Endothelial cell of umbilical vein (primary cell): Measurements from ENCODE around the gene ORAI3.

Source experiments
- EZH2 ChIP-seq: IDR thresholded peaks from 2 replicates; pipeline ENCODE4 v1.6.1; 2012; ENCODE audit warnings: borderline replicate concordance, low read depth, mild to moderate bottlenecking, moderate library complexity, low read length, inconsistent platforms; ENCODE audit not compliant: severe bottlenecking
- FOS ChIP-seq: IDR thresholded peaks from 2 replicates; pipeline ENCODE4 v1.6.1; 2011; ENCODE audit warnings: mild to moderate bottlenecking, low read length, moderate library complexity, borderline replicate concordance; ENCODE audit not compliant: insufficient read depth
- MAX ChIP-seq: IDR thresholded peaks from 2 replicates; pipeline ENCODE4 v1.6.1; 2011; ENCODE audit not compliant: insufficient read depth, insufficient read length
- MYC ChIP-seq: IDR thresholded peaks from one replicate; pipeline ENCODE4 v1.6.1; 2011; ENCODE audit warnings: mild to moderate bottlenecking, low read depth, low read length
- POLR2A ChIP-seq: IDR thresholded peaks from 2 replicates; pipeline ENCODE4 v1.6.1; 2012; ENCODE audit warnings: low read depth, mild to moderate bottlenecking, control low read depth, low read length
- POLR2AphosphoS5 ChIP-seq: IDR thresholded peaks from 2 replicates; pipeline ENCODE4 v1.6.1; 2012; ENCODE audit warnings: low read depth, mild to moderate bottlenecking, control low read depth, low read length, moderate library complexity; ENCODE audit not compliant: insufficient read depth
- TF ChIP-seq, protein P1 (sequence below), 2 donors: IDR thresholded peaks; 1 replicate in 1 of 2; 2 replicates in 1 of 2; pipeline ENCODE4 v1.5.1; 2011; ENCODE audit warnings: low read length in 2 of 2, mild to moderate bottlenecking in 2 of 2, moderate library complexity in 2 of 2, control low read depth in 1 of 2, inconsistent platforms in 1 of 2, low read depth in 1 of 2; ENCODE audit not compliant: insufficient read depth in 1 of 2; ENCODE audit errors: extremely low read depth in 1 of 2

DNA sequence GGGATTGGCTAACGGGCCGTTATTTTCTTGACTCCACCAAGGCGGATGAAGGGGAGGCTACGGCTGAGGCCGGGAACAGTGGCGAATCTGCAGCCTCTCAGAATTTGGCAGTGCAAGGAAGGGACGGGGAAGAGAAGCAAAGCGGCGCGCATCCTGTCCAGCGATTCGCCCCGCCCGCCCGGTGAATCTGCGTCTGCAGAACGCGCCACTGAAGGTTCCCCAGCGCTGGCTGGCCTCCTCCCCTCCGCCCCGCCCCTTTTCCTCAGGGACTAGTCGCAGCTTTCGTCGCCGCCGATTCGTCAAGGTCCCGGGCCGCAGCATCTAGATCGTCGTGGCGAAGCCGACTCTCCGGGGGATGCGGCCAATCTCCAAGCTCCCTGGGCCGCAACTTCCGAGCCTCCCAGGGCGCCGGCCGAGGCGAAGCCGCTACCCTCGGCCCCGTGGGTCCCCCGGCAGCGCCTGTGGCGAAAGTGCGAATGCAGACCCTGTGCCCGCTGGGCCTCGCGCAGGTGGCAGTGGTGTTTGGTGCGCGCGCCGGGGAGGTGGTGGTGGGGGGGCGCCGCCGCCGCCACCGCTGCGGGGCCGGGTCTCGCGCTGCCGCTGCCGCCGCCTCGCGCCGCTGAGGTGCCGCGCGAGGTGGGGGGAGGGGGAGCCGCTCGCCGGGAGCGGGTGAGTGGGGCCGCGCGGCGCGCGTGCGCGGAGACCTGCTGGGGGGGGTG, 8.7 kb downstream of the ORAI3 start, which contains the start of gene SETD1A:
- TF ChIP-seq, protein P1, sequence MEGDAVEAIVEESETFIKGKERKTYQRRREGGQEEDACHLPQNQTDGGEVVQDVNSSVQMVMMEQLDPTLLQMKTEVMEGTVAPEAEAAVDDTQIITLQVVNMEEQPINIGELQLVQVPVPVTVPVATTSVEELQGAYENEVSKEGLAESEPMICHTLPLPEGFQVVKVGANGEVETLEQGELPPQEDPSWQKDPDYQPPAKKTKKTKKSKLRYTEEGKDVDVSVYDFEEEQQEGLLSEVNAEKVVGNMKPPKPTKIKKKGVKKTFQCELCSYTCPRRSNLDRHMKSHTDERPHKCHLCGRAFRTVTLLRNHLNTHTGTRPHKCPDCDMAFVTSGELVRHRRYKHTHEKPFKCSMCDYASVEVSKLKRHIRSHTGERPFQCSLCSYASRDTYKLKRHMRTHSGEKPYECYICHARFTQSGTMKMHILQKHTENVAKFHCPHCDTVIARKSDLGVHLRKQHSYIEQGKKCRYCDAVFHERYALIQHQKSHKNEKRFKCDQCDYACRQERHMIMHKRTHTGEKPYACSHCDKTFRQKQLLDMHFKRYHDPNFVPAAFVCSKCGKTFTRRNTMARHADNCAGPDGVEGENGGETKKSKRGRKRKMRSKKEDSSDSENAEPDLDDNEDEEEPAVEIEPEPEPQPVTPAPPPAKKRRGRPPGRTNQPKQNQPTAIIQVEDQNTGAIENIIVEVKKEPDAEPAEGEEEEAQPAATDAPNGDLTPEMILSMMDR (IDR thresholded peaks at IDR 0.05; ENCODE audit: extremely low read depth in 1 of 2, insufficient read depth in 1 of 2, low read depth in 1 of 2, low read length in 2 of 2): no peak
- TF ChIP-seq POLR2A (no peak), FOS (no peak), MAX (peak; percentile 6), EZH2 (no peak), POLR2AphosphoS5 (no peak), MYC (peak; percentile 15)
